Thyroid gland (tissue), 4 donors: ENCODE data around the gene ACTA2.

Experiments
- CTCF ChIP-seq, 6 experiments: fragments of 200-600 bp in 3 of 6; fragments of 450-650 bp in 3 of 6; sonication (generic) in 3 of 6; IDR thresholded peaks; one replicate each; pipeline ENCODE4 v1.5.1; 2016 to 2019; ENCODE audit warnings: antibody characterized with exemption in 6 of 6, mild to moderate bottlenecking in 2 of 6, inconsistent platforms in 1 of 6, moderate library complexity in 1 of 6
- POLR2A ChIP-seq, 2 donors: fragments of 450-650 bp; IDR thresholded peaks; one replicate each; pipeline ENCODE4 v1.6.1; 2017; ENCODE audit warnings: antibody characterized with exemption in 2 of 2, mild to moderate bottlenecking in 2 of 2, moderate library complexity in 1 of 2

GRCh38 chr10:88980800-88981199 is 28.2 kb upstream of the ACTA2 start:
- TF ChIP-seq CTCF (IDR thresholded peaks at IDR 0.05), result no peak
- no peak for TF ChIP-seq POLR2A (IDR thresholded peaks at IDR 0.05)
